Hematopoietic multipotent progenitor cell treated with erythropoietin and hydrocortisone succinate and interleukin-3 and kit ligand, for 8 days (in vitro differentiated cells): Measurements from ENCODE around the gene PEX6.
"Not testable (repeated sequence)": the region's sequence is repeated elsewhere in the genome, so short reads cannot be mapped to it uniquely, and the experiment has no call there.

ENCODE experiments used
- DNase-seq: peaks from one replicate; pipeline ENCODE4 v3.0.0-alpha.2; 2015

The PEX6 gene

GRCh38 chr6:42978839-42979522, at the start of gene PEX6:
Gene PEX6 (minus strand): TSS chr6:42979181. CDS start chr6:42979150, 31 bp downstream.
- peak; percentile 94 for DNase-seq

- no peak for DNase-seq
Observed at GRCh38 chr6:43026365-43026764, 47.4 kb upstream of the PEX6 start.

GRCh38 chr6:43024436-43024835, 45.5 kb upstream of the PEX6 start:
- no peak for DNase-seq

GRCh38 chr6:43021270-43022047, 42.5 kb upstream of the PEX6 start, which contains the start of gene RRP36:
Gene RRP36 (plus strand): TSS chr6:43021623. CDS start chr6:43021655, 32 bp downstream.
- DNase-seq = peak; percentile 84

- DNase-seq = no peak
Observed at GRCh38 chr6:43020847-43021246, 41.9 kb upstream of the PEX6 start.

- DNase-seq = no peak
Observed at GRCh38 chr6:43020052-43020705, 41.2 kb upstream of the PEX6 start.

- no peak for DNase-seq
Observed at GRCh38 chr6:43019152-43019551, 40.2 kb upstream of the PEX6 start.

- no peak for DNase-seq
Observed at GRCh38 chr6:43016943-43017334, 38.0 kb upstream of the PEX6 start.

- DNase-seq = peak; percentile 25
Observed at GRCh38 chr6:43016176-43016942, 37.4 kb upstream of the PEX6 start.

GRCh38 chr6:43014434-43014909, 35.5 kb upstream of the PEX6 start:
- no peak for DNase-seq

GRCh38 chr6:43013843-43014433, 35.0 kb upstream of the PEX6 start, which contains the start of the genes KLHDC3 and MEA1:
Gene KLHDC3 (plus strand): TSS chr6:43014249. CDS start chr6:43017193, 2,944 bp downstream.
Gene MEA1 (minus strand): TSS chr6:43013946. CDS start chr6:43013813, 133 bp downstream.
- peak; percentile 100 for DNase-seq

- DNase-seq = peak; percentile 92
Observed at GRCh38 chr6:43013097-43013842, 34.3 kb upstream of the PEX6 start.

- DNase-seq = no peak
Observed at GRCh38 chr6:43012364-43012763, 33.4 kb upstream of the PEX6 start.

- no peak for DNase-seq
Observed at GRCh38 chr6:43011207-43011606, 32.2 kb upstream of the PEX6 start.

- peak; percentile 73 for DNase-seq
Observed at GRCh38 chr6:43009124-43009523, 30.1 kb upstream of the PEX6 start.

- no peak for DNase-seq
Observed at GRCh38 chr6:43007126-43007525, 28.1 kb upstream of the PEX6 start.

GRCh38 chr6:43006251-43006650, 27.3 kb upstream of the PEX6 start:
- DNase-seq = no peak

- no peak for DNase-seq
Observed at GRCh38 chr6:43005844-43006243, 26.9 kb upstream of the PEX6 start.

GRCh38 chr6:43001843-43002242, 22.9 kb upstream of the PEX6 start:
- DNase-seq = no peak

GRCh38 chr6:42998205-42998604, 19.2 kb upstream of the PEX6 start:
- DNase-seq = not testable (repeated sequence)

- DNase-seq = no peak
Observed at GRCh38 chr6:42996513-42996912, 17.5 kb upstream of the PEX6 start.
